Stimulated activated CD8-positive, alpha-beta memory T cell treated with anti-CD3 and anti-CD28 coated beads, Interleukin-15, amount 100 ng/mL, for 48 hours (primary cell): ENCODE measurements around the gene CACNA1E.

Source experiments
- DNase-seq, 2 donors: peaks; one replicate each; pipeline ENCODE4 v3.0.0-alpha.2; 2020; ENCODE audit warnings: low read depth in 2 of 2

The CACNA1E gene

GRCh38 chr1:181483285-181484195 lies at the start of gene CACNA1E:
TSS of gene CACNA1E (plus strand) at chr1:181483517. CDS start at chr1:181483745, 228 bp downstream.
- no peak for DNase-seq

- DNase-seq, result no peak
Measured at GRCh38 chr1:181433931-181434330, 49.4 kb upstream of the CACNA1E start.

GRCh38 chr1:181438013-181438412 lies 45.3 kb upstream of the CACNA1E start:
- no peak for DNase-seq

GRCh38 chr1:181440510-181440909 lies 42.8 kb upstream of the CACNA1E start:
- DNase-seq, result no peak

GRCh38 chr1:181442181-181442525 lies 41.2 kb upstream of the CACNA1E start:
- no peak for DNase-seq

- no peak for DNase-seq
Measured at GRCh38 chr1:181443231-181443853, 40.0 kb upstream of the CACNA1E start.

GRCh38 chr1:181445436-181445835 lies 37.9 kb upstream of the CACNA1E start:
- DNase-seq, result no peak

- DNase-seq, result no peak
Measured at GRCh38 chr1:181448461-181448860, 34.9 kb upstream of the CACNA1E start.

GRCh38 chr1:181451661-181452230 lies 31.6 kb upstream of the CACNA1E start:
- DNase-seq, result no peak

GRCh38 chr1:181452746-181453145 lies 30.6 kb upstream of the CACNA1E start:
- DNase-seq, result no peak

GRCh38 chr1:181453541-181454201 lies 29.6 kb upstream of the CACNA1E start:
- no peak for DNase-seq

GRCh38 chr1:181456551-181456950 lies 26.8 kb upstream of the CACNA1E start:
- no peak for DNase-seq

- no peak for DNase-seq
Measured at GRCh38 chr1:181458419-181458818, 24.9 kb upstream of the CACNA1E start.

GRCh38 chr1:181459067-181459466 lies 24.2 kb upstream of the CACNA1E start:
- DNase-seq, result no peak

GRCh38 chr1:181469829-181470228 lies 13.5 kb upstream of the CACNA1E start:
- DNase-seq, result no peak

GRCh38 chr1:181475580-181475979 lies 7.7 kb upstream of the CACNA1E start:
- DNase-seq, result no peak

- DNase-seq, result no peak
Measured at GRCh38 chr1:181476581-181476980, 6.7 kb upstream of the CACNA1E start.

GRCh38 chr1:181478306-181478705 lies 5.0 kb upstream of the CACNA1E start:
- no peak for DNase-seq

- DNase-seq, result no peak
Measured at GRCh38 chr1:181479137-181479745, 4.1 kb upstream of the CACNA1E start.

GRCh38 chr1:181482001-181482430 lies 1.3 kb upstream of the CACNA1E start:
- no peak for DNase-seq

GRCh38 chr1:181482521-181483284 lies 614 bp upstream of the CACNA1E start:
- peak in 1 of 2 donors; percentile 33 for DNase-seq
